GM21528 (cell line): ENCODE data around the gene RBM43.
"Not testable (repeated sequence)": the region's sequence is repeated elsewhere in the genome, so short reads cannot be mapped to it uniquely, and the experiment has no call there.

Experiments used
- ATAC-seq: cut with Tn5 transposase; IDR thresholded peaks from one replicate; pipeline ENCODE4 v1.9.1; 2021; ENCODE audit warnings: mild to moderate bottlenecking, moderate library complexity; ENCODE audit not compliant: unreplicated experiment, low FRiP score

Gene RBM43

GRCh38 chr2:151269798-151270568, 8.3 kb upstream of the RBM43 start:
- no peak for ATAC-seq

- ATAC-seq = no peak
Observed at GRCh38 chr2:151268085-151268484, 6.4 kb upstream of the RBM43 start.

GRCh38 chr2:151267537-151267936, 5.9 kb upstream of the RBM43 start:
- no peak for ATAC-seq

- no peak for ATAC-seq
Observed at GRCh38 chr2:151265991-151266390, 4.3 kb upstream of the RBM43 start.

GRCh38 chr2:151264157-151264825, 2.6 kb upstream of the RBM43 start:
- no peak for ATAC-seq

- ATAC-seq = no peak
Observed at GRCh38 chr2:151262629-151263028, 966 bp upstream of the RBM43 start.

- peak; percentile 0 for ATAC-seq
Observed at GRCh38 chr2:151261977-151262291, 271 bp upstream of the RBM43 start.

GRCh38 chr2:151260573-151261230, 961 bp downstream of the RBM43 start:
- peak; percentile 10 for ATAC-seq

- no peak for ATAC-seq
Observed at GRCh38 chr2:151258121-151258520, 3.5 kb downstream of the RBM43 start.

GRCh38 chr2:151252646-151253045, 9.0 kb downstream of the RBM43 start:
- no peak for ATAC-seq

GRCh38 chr2:151251012-151251411, 10.7 kb downstream of the RBM43 start:
- ATAC-seq = no peak

- no peak for ATAC-seq
Observed at GRCh38 chr2:151247432-151247831, 14.2 kb downstream of the RBM43 start.

- no peak for ATAC-seq
Observed at GRCh38 chr2:151246152-151246551, 15.5 kb downstream of the RBM43 start.

GRCh38 chr2:151243468-151243867, 18.2 kb downstream of the RBM43 start:
- no peak for ATAC-seq

- no peak for ATAC-seq
Observed at GRCh38 chr2:151241224-151241623, 20.4 kb downstream of the RBM43 start.

GRCh38 chr2:151240433-151240832, 21.2 kb downstream of the RBM43 start:
- ATAC-seq = no peak

- no peak for ATAC-seq
Observed at GRCh38 chr2:151239624-151240023, 22.0 kb downstream of the RBM43 start.

GRCh38 chr2:151238527-151239487, 22.9 kb downstream of the RBM43 start:
- peak; percentile 80 for ATAC-seq

GRCh38 chr2:151237422-151238025, 24.1 kb downstream of the RBM43 start:
- no peak for ATAC-seq

- not testable (repeated sequence) for ATAC-seq
Observed at GRCh38 chr2:151233760-151234159, 27.9 kb downstream of the RBM43 start.
